Activated naive CD4-positive, alpha-beta T cell treated with anti-CD3 and anti-CD28 coated beads for 36 hours (primary cell): Measurements from ENCODE around the gene MICAL2. TPM values are rescaled to one million over a fixed set of nuclear protein-coding genes. Genes with fewer than 3 reads are reported as not detected.

Experiments
- CTCF ChIA-PET: fragments of 350-600 bp; sonication (Branson Sonifier 250); formaldehyde crosslinking; loops from one replicate; lab custom pipeline; 2021; ENCODE audit warnings: antibody characterized with exemption; lab: Charles Lee
- DNase-seq: peaks from one replicate; pipeline ENCODE4 v3.0.0-alpha.2; 2020
- H3K27ac Mint-ChIP-seq: one replicate; pipeline ENCODE4 v1.8.0; 2021; ENCODE audit warnings: mild to moderate bottlenecking, mixed read lengths
- H3K27me3 Mint-ChIP-seq: one replicate; pipeline ENCODE4 v1.8.0; 2021; ENCODE audit warnings: low read depth, mixed read lengths
- H3K36me3 Mint-ChIP-seq: one replicate; pipeline ENCODE4 v1.8.0; 2021; ENCODE audit warnings: low read depth, mixed read lengths
- H3K4me1 Mint-ChIP-seq: one replicate; pipeline ENCODE4 v1.8.0; 2021; ENCODE audit warnings: low read depth, mixed read lengths
- H3K4me3 Mint-ChIP-seq: one replicate; pipeline ENCODE4 v1.8.0; 2021; ENCODE audit warnings: mild to moderate bottlenecking, moderate library complexity, mixed read lengths
- H3K9me3 Mint-ChIP-seq: one replicate; pipeline ENCODE4 v1.8.0; 2021; ENCODE audit warnings: mixed read lengths
- intact Hi-C: fragments of 100-400 bp; cut with micrococcal nuclease; formaldehyde crosslinking; loops from one replicate; pipeline ENCODE4 v1.15.1; 2023
- total RNA-seq, 2 experiments: library from RNA; stranded (reverse); gene quantifications; one replicate each; pipeline ENCODE4 v1.2.3, GENCODE V29; 2021

The MICAL2 gene
- total RNA-seq, 2 experiments from 2014 or later: 48.7 to 54.6 TPM

DNA sequence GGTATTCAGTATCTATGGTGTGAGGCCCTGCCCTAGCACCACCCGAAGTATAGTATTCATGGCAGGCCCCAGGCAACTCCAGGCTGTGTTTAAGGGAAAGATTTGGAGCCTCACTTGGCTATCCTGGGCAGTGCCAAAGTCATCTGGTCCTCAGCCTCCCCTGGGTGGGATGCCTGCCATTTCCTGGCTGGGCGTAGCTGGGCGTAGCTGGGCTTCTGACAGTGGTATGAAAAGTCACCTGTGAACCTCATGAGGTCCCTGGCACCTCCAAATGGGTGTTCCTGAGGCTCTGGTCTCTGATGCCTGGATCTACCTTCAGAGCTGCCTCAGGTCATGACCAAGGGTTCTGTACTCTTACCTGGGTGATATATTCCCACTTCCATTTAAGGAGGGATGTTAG is 154.0 kb downstream of the MICAL2 start:
- intact Hi-C loops: no loop called here
- CTCF ChIA-PET: no interaction called here
- Mint-ChIP-seq H3K36me3 (peaks cover 7% of the 10 kb centered on the region), H3K4me1 (no peaks in the 10 kb centered on the region), H3K27me3 (no peaks in the 10 kb centered on the region), H3K9me3 (no peaks in the 10 kb centered on the region), H3K4me3 (no peak overlapping the region), H3K27ac (no peak overlapping the region)
- no peak for DNase-seq

DNA sequence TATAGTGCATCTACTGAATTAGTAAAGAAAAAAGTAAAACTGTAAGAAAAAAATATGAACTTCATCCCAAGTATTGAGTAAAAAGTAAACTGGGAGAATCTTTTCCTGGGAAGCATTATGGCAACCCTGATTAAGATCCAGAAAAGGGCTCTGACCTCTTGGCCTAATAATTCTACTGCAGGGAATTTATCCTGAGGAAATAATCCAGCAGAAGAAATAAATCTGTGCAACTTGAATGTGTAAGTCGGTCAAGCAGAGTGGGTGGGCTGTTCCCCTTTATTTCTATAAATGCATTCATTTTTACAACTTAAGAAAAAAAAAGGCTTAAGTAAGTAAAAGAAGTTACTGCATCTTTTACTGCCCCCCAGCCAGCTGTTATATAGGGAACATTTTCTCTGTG is 155.7 kb downstream of the MICAL2 start:
- no peak overlapping the region for H3K27ac Mint-ChIP-seq
- no peak overlapping the region for H3K4me3 Mint-ChIP-seq
- H3K27me3 Mint-ChIP-seq: no peaks in the 10 kb centered on the region
- H3K4me1 Mint-ChIP-seq: no peaks in the 10 kb centered on the region
- CTCF ChIA-PET: interaction anchor here (0.6 to 0.7 kb wide), 2 partner anchors 9 to 181 kb away, joined by 4 read pairs; no protein-coding TSS in a partner anchor
- H3K36me3 Mint-ChIP-seq: peaks cover 5% of the 10 kb centered on the region
- no peak for DNase-seq
- H3K9me3 Mint-ChIP-seq: no peaks in the 10 kb centered on the region
- intact Hi-C loops: no loop called here

DNA sequence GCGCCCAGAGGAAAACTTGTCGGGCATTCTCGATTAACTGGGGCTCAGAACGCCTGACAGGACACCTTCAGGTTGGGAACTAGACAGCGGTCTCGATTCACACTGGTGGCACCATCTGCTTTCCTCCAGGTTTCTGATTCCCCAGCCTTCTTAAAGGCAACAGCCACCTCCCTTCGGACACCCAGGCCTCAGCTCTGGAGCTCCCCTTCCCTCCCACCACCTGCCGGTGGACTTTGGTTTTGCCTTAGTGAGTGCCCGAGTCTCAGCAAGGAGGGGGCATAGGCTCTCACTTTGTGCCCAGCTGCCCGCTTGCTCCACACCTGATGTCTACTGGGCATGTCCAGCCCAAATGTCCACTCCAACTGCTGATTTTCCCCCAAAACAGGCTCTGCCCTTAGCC is 156.6 kb downstream of the MICAL2 start:
- peaks cover 4% of the 10 kb centered on the region for H3K36me3 Mint-ChIP-seq
- H3K27me3 Mint-ChIP-seq: no peaks in the 10 kb centered on the region

DNA sequence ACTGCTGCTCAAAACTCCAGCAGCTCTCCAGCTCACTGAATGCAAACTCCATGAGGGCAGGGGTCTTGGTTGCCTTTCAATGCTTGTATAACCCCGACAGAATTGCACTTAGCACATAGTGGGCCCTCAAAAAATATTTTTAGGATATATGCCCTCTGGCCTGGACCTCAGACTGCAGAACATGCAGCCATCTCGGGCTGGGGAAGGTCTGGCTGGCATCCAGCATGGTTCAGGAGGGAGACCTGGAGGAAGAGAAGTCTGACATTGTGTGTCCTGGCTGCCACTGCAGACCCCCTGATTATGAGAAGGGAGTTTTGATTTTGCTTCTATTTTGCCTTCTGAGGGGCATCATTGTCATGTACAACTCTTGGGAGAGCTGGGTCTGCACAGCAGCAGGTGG is 157.5 kb downstream of the MICAL2 start:
- H3K36me3 Mint-ChIP-seq: peaks cover 2% of the 10 kb centered on the region
- CTCF ChIA-PET: interaction anchor here (1.5 kb wide), 1 partner anchor 14 kb away, joined by 4 read pairs; no protein-coding TSS in a partner anchor
- no peak overlapping the region for H3K4me3 Mint-ChIP-seq
- no peaks in the 10 kb centered on the region for H3K9me3 Mint-ChIP-seq
- intact Hi-C loops: no loop called here
- no peaks in the 10 kb centered on the region for H3K4me1 Mint-ChIP-seq
- H3K27ac Mint-ChIP-seq: no peak overlapping the region
- no peak for DNase-seq
- H3K27me3 Mint-ChIP-seq: no peaks in the 10 kb centered on the region

More for the DNA sequence above, 156.6 kb downstream of the MICAL2 start:
- CTCF ChIA-PET: interaction anchor here (0.7 to 1.5 kb wide), 3 partner anchors 9 to 215 kb away, joined by 3 to 4 read pairs (median 4); no protein-coding TSS in a partner anchor
- Mint-ChIP-seq H3K9me3 (no peaks in the 10 kb centered on the region), H3K4me1 (no peaks in the 10 kb centered on the region), H3K4me3 (no peak overlapping the region), H3K27ac (no peak overlapping the region)
- intact Hi-C loops: no loop called here
- no peak for DNase-seq

DNA sequence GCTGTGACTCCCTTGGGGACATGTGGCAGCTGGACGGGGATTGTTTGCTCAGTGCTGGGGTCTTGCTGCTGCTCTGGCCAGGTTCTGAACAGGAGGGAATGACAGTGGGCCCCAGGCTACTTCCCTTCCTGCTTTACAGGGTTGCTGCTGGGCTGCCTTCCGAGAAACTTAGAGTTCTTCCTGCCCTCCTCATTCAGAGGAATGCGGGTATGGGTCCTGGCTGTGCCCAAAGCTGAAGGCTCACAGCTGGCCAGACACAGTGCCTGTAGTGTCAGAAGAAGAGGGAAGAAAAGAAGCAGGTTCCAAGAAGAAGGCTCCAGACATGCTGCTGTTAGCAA is 158.7 kb downstream of the MICAL2 start:
- no peak for DNase-seq
- intact Hi-C loops: no loop called here
- CTCF ChIA-PET: interaction anchor here (4.4 kb wide), 1 partner anchor 12 kb away, joined by 22 read pairs; no protein-coding TSS in a partner anchor
- Mint-ChIP-seq H3K4me3 (no peak overlapping the region), H3K36me3 (no peaks in the 10 kb centered on the region), H3K9me3 (no peaks in the 10 kb centered on the region), H3K27me3 (no peaks in the 10 kb centered on the region), H3K4me1 (no peaks in the 10 kb centered on the region), H3K27ac (no peak overlapping the region)

DNA sequence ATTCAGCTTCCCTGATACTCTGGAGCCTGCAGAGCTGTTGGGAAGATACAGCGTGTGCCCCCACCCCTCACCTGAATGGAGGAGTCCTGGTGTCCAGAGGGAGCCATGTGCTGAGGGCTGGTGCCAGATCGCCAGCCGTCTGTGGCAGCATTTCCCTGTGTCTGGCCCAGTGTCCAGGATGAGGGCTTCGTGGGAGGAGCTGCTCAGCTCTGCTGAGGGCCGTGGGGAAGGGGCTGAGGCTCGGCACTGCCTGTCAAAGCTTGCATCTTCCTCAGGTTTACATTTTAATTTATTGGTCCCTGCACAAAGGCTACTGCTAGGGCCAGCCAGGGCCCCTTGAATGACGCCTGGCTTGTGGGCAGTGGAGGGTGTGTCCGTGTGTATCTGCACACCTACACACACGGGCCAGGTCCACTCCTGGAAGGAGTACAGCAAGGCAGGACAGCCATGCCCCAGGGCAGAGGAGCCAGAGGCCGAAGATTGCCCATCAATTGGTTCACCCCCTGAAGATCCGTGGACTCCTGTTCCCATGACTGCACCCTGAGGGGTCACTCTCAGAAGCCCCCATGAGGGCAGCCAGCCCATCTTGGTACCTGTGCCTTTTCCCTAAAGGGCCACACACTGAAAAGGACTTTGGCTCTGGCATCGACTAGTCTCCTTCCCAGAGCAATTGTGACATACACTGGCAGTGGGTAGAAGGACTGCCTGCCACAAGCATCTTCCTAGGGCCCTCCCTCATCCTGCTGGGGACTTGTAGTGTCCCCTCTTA is 159.2 kb downstream of the MICAL2 start:
- CTCF ChIA-PET: interaction anchor here (4.4 kb wide), 1 partner anchor 11 kb away, joined by 22 read pairs; no protein-coding TSS in a partner anchor
- intact Hi-C loops: no loop called here

DNA sequence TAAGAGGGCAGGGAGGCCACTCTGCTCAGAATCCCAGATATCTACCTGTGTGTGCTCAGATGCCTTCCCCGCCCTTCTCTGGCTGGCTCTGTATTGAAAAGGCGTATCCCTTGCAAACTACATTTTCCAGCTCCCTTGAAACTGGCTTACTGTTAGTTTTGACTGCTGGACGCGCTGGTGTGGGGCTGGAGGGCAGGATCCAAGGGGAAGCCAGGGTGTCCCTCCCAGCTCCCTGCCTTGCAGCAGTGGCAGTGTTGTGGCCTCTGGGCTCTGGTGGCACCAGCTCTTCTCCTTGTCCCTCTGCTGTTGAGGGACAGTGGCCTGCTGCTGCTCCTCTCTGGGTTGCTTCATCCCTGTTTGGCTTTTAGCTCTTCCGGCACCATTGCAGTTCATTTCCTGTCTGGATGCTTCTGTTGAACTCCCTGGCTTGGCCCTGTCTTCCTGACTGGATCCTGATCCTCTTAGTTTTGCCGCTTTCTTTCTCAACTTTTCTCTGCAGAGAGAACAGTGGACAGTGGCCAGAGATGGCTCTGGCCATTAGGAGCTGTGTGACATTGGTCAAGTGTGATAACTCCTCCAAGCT is 159.9 kb downstream of the MICAL2 start:
- CTCF ChIA-PET: interaction anchor here (4.4 kb wide), 1 partner anchor 11 kb away, joined by 22 read pairs; no protein-coding TSS in a partner anchor
- Mint-ChIP-seq H3K27ac (no peak overlapping the region), H3K36me3 (no peaks in the 10 kb centered on the region), H3K27me3 (no peaks in the 10 kb centered on the region), H3K4me1 (no peaks in the 10 kb centered on the region), H3K4me3 (no peak overlapping the region), H3K9me3 (no peaks in the 10 kb centered on the region)
- DNase-seq: no peak
- intact Hi-C loops: no loop called here

More for the DNA sequence above, 159.2 kb downstream of the MICAL2 start:
- H3K27ac Mint-ChIP-seq: no peak overlapping the region
- no peaks in the 10 kb centered on the region for H3K9me3 Mint-ChIP-seq
- no peak overlapping the region for H3K4me3 Mint-ChIP-seq
- H3K27me3 Mint-ChIP-seq: no peaks in the 10 kb centered on the region
- H3K4me1 Mint-ChIP-seq: no peaks in the 10 kb centered on the region
- no peaks in the 10 kb centered on the region for H3K36me3 Mint-ChIP-seq
- DNase-seq: no peak

DNA sequence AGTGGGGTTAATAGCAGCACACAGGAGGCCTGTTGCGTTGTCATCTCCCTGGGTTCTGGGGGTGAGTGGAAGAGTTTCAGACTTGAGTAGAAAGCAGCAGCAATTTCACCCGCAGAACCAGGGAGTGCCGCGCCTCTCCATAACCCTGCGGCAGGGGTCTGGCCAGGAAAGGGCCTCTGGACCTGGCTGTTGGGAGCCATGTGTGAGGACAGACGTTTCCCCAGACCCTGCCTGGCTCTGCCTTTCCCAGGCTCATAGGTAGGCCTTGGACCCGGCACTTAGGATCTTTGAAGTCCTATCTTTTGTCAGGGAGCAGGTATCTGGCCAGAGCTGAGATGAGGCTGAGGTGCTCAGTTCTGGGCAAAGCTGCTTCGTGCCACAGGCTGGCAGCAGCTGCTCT is 160.4 kb downstream of the MICAL2 start:
- no peaks in the 10 kb centered on the region for H3K9me3 Mint-ChIP-seq
- H3K36me3 Mint-ChIP-seq: no peaks in the 10 kb centered on the region
- no peak for DNase-seq
- H3K27ac Mint-ChIP-seq: no peak overlapping the region
- no peaks in the 10 kb centered on the region for H3K27me3 Mint-ChIP-seq
- no peaks in the 10 kb centered on the region for H3K4me1 Mint-ChIP-seq
- CTCF ChIA-PET: interaction anchor here (4.4 kb wide), 1 partner anchor 10 kb away, joined by 22 read pairs; no protein-coding TSS in a partner anchor
- H3K4me3 Mint-ChIP-seq: no peak overlapping the region
- intact Hi-C loops: no loop called here

DNA sequence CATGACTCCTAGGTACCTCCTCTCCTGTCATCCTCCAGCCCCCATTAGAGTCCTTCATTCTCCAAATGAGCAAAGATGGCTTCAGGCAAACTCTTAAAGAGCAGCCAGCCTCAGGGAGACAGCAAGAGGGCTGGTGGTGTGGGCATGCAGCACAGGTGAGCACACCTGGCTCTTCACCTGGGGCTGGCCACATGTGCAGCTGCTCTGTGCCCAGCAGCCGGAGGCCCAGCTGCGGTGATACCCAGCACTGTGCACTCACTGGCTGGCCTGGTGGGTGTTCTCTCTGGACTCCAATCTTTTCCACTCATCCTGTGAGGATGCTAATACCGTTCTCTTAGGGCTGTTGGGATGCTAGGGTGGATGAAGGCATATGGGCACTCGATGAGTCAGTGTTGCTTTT is 160.9 kb downstream of the MICAL2 start:
- H3K27ac Mint-ChIP-seq: no peak overlapping the region
- no peak for DNase-seq
- intact Hi-C loops: no loop called here
- no peaks in the 10 kb centered on the region for H3K27me3 Mint-ChIP-seq
- CTCF ChIA-PET: interaction anchor here (4.4 kb wide), 1 partner anchor 10 kb away, joined by 22 read pairs; no protein-coding TSS in a partner anchor
- no peaks in the 10 kb centered on the region for H3K36me3 Mint-ChIP-seq
- H3K4me3 Mint-ChIP-seq: no peak overlapping the region
- H3K9me3 Mint-ChIP-seq: no peaks in the 10 kb centered on the region
- H3K4me1 Mint-ChIP-seq: no peaks in the 10 kb centered on the region

DNA sequence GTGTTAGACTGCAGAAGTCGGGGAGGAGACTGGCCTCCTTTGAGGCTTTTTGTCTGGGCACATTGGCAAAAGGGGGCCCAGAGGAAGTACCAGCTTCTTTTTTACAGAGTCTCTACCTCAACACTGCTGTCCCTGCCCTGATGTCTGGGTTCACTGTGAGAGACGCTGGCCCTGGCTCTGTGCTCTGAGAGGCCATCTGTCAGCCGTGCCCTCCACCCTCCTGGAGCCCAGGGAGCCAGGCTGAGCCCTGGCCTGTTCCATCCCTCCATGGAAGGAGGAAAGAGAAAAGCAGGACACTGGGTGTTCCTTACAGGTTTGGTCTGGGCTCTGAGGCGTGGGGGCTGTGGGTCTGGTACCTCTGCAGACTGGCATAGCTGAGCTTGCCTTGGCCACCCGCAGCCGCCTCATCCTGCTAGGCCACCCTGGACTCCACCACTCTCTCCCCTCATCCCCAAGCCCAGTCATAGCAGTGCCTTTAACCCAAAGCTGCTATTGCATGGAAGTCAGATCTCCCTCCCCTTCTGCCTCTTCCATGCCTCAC is 161.5 kb downstream of the MICAL2 start:
- Mint-ChIP-seq H3K27ac (no peak overlapping the region), H3K27me3 (no peaks in the 10 kb centered on the region), H3K36me3 (no peaks in the 10 kb centered on the region), H3K4me3 (no peak overlapping the region), H3K9me3 (no peaks in the 10 kb centered on the region), H3K4me1 (no peaks in the 10 kb centered on the region)
- DNase-seq: no peak
- intact Hi-C loops: no loop called here
- CTCF ChIA-PET: interaction anchor here (0.9 to 4.4 kb wide), 2 partner anchors 9 to 228 kb away, joined by 4 to 22 read pairs; no protein-coding TSS in a partner anchor

DNA sequence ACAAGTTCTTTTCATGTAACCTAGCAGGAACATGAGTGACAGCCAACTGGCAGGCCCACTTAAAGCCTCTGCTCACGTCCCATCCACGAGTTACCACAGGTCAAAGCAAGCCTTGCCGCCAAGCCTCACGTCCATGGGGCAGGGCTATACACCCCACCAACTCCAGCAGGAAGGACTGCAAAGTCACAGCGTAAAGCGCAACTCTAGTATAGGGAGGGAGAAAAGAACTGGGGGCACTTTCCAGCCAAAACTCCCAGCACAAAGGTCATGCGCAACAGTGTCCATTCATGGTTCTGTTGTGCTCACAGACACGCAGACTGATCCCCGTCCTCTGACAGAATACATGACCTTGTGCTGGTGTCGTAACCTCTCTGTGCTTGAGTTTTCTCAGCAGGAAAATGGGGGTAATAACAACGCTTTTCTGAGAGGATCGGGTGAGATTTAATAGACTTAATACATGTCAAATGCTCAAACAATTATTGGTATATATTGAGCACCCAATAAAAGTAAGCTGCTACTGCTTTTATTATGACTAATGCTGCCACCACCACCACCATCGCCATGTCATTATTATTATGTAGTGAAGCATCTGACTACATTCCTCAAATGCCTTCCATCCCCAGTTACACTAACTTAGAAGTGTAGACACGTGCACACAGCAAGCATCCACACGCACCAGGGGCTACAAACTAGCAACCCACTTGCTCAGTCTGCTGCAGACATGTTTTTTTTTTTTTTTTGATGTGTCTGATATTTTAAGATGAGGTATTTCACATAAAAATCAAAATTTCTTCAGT is 162.6 kb downstream of the MICAL2 start:
- Mint-ChIP-seq H3K4me3 (no peak overlapping the region), H3K36me3 (no peaks in the 10 kb centered on the region), H3K4me1 (no peaks in the 10 kb centered on the region), H3K27ac (no peak overlapping the region), H3K27me3 (no peaks in the 10 kb centered on the region), H3K9me3 (no peaks in the 10 kb centered on the region)
- no peak for DNase-seq
- intact Hi-C loops: no loop called here
- CTCF ChIA-PET: interaction anchor here (0.6 to 4.4 kb wide), 3 partner anchors 8 to 579 kb away, joined by 4 to 22 read pairs (median 4); no protein-coding TSS in a partner anchor

DNA sequence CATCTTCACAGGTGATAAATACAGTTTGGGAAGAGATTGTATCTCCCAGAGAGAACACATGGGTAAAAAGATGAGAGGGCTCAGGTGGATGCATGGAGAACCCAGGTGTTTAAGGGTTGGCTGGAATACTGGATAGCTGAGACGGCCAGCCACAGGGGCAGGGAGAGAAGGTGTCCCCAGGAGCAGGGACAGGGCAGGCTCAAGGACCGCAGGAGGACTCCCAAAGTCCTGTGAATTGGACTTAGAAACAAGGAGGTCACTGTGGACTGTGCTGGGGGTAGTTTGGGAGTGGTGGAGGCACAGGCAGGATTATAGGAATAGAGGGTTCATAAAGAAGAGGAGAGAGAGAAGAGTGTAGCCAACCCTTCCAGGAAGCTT is 163.2 kb downstream of the MICAL2 start:
- H3K4me3 Mint-ChIP-seq: no peak overlapping the region

More for the DNA sequence above, 163.2 kb downstream of the MICAL2 start:
- DNase-seq: no peak
- Mint-ChIP-seq H3K36me3 (no peaks in the 10 kb centered on the region), H3K27me3 (no peaks in the 10 kb centered on the region), H3K27ac (no peak overlapping the region), H3K9me3 (no peaks in the 10 kb centered on the region), H3K4me1 (no peaks in the 10 kb centered on the region)
- intact Hi-C loops: no loop called here
- CTCF ChIA-PET: no interaction called here
